CD8-positive, alpha-beta memory T cell (primary cell): ENCODE measurements around the gene OR2A25. TPM values are rescaled to one million over a fixed set of nuclear protein-coding genes. Genes with fewer than 3 reads are reported as not detected.

Experiments used
- CTCF ChIA-PET: fragments of 350-600 bp; sonication (Branson Sonifier 250); formaldehyde crosslinking; loops from one replicate; lab custom pipeline; 2021; ENCODE audit warnings: antibody characterized with exemption; lab: Charles Lee
- POLR2A ChIA-PET: fragments of 350-600 bp; sonication (Branson Sonifier 250); formaldehyde crosslinking; loops from one replicate; lab custom pipeline; 2021; ENCODE audit warnings: antibody characterized with exemption; lab: Charles Lee
- DNase-seq, 5 donors: peaks; one replicate each; pipeline versions ENCODE4 v3.0.0 to v3.0.0-alpha.2; 2020 to 2022; ENCODE audit warnings: mixed read lengths in 1 of 5
- H3K27ac ChIP-seq: one replicate; pipeline ENCODE4 v1.7.0; 2013; ENCODE audit warnings: low read depth, mild to moderate bottlenecking, low read length, moderate library complexity
- H3K27me3 ChIP-seq: 2 replicates; pipeline ENCODE4 v1.7.0; 2013; ENCODE audit warnings: low read length, mild to moderate bottlenecking; ENCODE audit not compliant: insufficient read depth, poor library complexity, severe bottlenecking
- H3K36me3 ChIP-seq: 2 replicates; pipeline ENCODE4 v1.7.0; 2013; ENCODE audit warnings: mild to moderate bottlenecking, low read length, moderate library complexity; ENCODE audit not compliant: insufficient read depth
- H3K4me1 ChIP-seq: 2 replicates; pipeline ENCODE4 v1.7.0; 2013; ENCODE audit warnings: mild to moderate bottlenecking, low read length, moderate library complexity; ENCODE audit not compliant: insufficient read depth
- H3K4me3 ChIP-seq: 2 replicates; pipeline ENCODE4 v1.7.0; 2013; ENCODE audit warnings: mild to moderate bottlenecking, low read length
- H3K9me3 ChIP-seq: 2 replicates; pipeline ENCODE4 v1.7.0; 2013; ENCODE audit warnings: mild to moderate bottlenecking, low read length
- H3K27ac Mint-ChIP-seq, 8 donors: one replicate each; pipeline ENCODE4 v1.8.0; 2020 to 2021; ENCODE audit warnings: mixed read lengths in 8 of 8, mild to moderate bottlenecking in 6 of 8, inconsistent platforms in 3 of 8, moderate library complexity in 3 of 8
- H3K27me3 Mint-ChIP-seq, 2 donors: one replicate each; pipeline ENCODE4 v1.8.0; 2020 to 2021; ENCODE audit warnings: mixed read lengths in 2 of 2, mild to moderate bottlenecking in 1 of 2, moderate library complexity in 1 of 2
- H3K36me3 Mint-ChIP-seq, 3 donors: one replicate each; pipeline ENCODE4 v1.8.0; 2020 to 2021; ENCODE audit warnings: mixed read lengths in 3 of 3, inconsistent platforms in 1 of 3, mild to moderate bottlenecking in 1 of 3
- H3K4me1 Mint-ChIP-seq, 3 donors: one replicate each; pipeline ENCODE4 v1.8.0; 2020 to 2021; ENCODE audit warnings: mixed read lengths in 3 of 3, inconsistent platforms in 1 of 3, mild to moderate bottlenecking in 1 of 3
- H3K4me3 Mint-ChIP-seq, 7 donors: one replicate each; pipeline ENCODE4 v1.8.0; 2020 to 2021; ENCODE audit warnings: mixed read lengths in 7 of 7, mild to moderate bottlenecking in 6 of 7, moderate library complexity in 4 of 7, inconsistent platforms in 2 of 7
- H3K9me3 Mint-ChIP-seq, 5 donors: one replicate each; pipeline ENCODE4 v1.8.0; 2020 to 2022; ENCODE audit warnings: mixed read lengths in 5 of 5, mild to moderate bottlenecking in 3 of 5, moderate library complexity in 2 of 5, inconsistent platforms in 1 of 5
- polyA plus RNA-seq: library from polyadenylated mRNA; unstranded; fragments of 300-500 nt; fragmentation: Illumina TruSeq; gene quantifications from one replicate; pipeline ENCODE4 v1.2.3, GENCODE V29; 2021
- total RNA-seq, 2 experiments: library from RNA; stranded (reverse); gene quantifications; one replicate each; pipeline ENCODE4 v1.2.3, GENCODE V29; 2021

OR2A25 gene
- total RNA-seq: not detected
- polyA plus RNA-seq: not detected

- POLR2A ChIA-PET: no interaction called here
- no peak within 1 kb of the TSS for H3K4me3 ChIP-seq
- no peaks in the 10 kb centered on the region for H3K4me1 Mint-ChIP-seq
- H3K9me3 Mint-ChIP-seq: no peaks in the 10 kb centered on the region
- no peaks in the 10 kb centered on the region for H3K36me3 ChIP-seq
- CTCF ChIA-PET: no interaction called here
- no peak within 1 kb of the TSS for H3K4me3 Mint-ChIP-seq
- no peak within 1 kb of the TSS for H3K27ac Mint-ChIP-seq
- no peak within 1 kb of the TSS for H3K27ac ChIP-seq
- no peaks in the 10 kb centered on the region for H3K4me1 ChIP-seq
- H3K9me3 ChIP-seq: no peaks in the 10 kb centered on the region
- no peak for DNase-seq
- no peaks in the 10 kb centered on the region for H3K36me3 Mint-ChIP-seq
- peaks cover 2 to 28% of the 10 kb centered on the region in 2 donors for H3K27me3 Mint-ChIP-seq
- H3K27me3 ChIP-seq: no peaks in the 10 kb centered on the region
These were observed at the start of gene OR2A25 for GRCh38 chr7:144069511-144069910. TSS of gene OR2A25 (plus strand) at chr7:144069811. CDS start at chr7:144074220, 4,409 bp downstream.

- no peaks in the 10 kb centered on the region for H3K9me3 ChIP-seq
- Mint-ChIP-seq H3K9me3 (no peaks in the 10 kb centered on the region), H3K27me3 (peaks cover 3 to 4% of the 10 kb centered on the region in 2 donors), H3K27ac (no peak overlapping the region), H3K4me1 (no peaks in the 10 kb centered on the region), H3K36me3 (no peaks in the 10 kb centered on the region), H3K4me3 (no peak overlapping the region)
- ChIA-PET CTCF (no interaction called here), POLR2A (no interaction called here)
- no peaks in the 10 kb centered on the region for H3K4me1 ChIP-seq
- no peak overlapping the region for H3K27ac ChIP-seq
- no peak overlapping the region for H3K4me3 ChIP-seq
- H3K27me3 ChIP-seq: no peaks in the 10 kb centered on the region
- H3K36me3 ChIP-seq: no peaks in the 10 kb centered on the region
- no peak for DNase-seq
These were observed 49.3 kb upstream of the OR2A25 start for GRCh38 chr7:144020340-144020739.

GRCh38 chr7:144022169-144022568 is 47.4 kb upstream of the OR2A25 start:
- Histone ChIP-seq H3K27ac (no peak overlapping the region), H3K4me3 (no peak overlapping the region), H3K27me3 (no peaks in the 10 kb centered on the region), H3K4me1 (no peaks in the 10 kb centered on the region), H3K36me3 (no peaks in the 10 kb centered on the region), H3K9me3 (no peaks in the 10 kb centered on the region)
- CTCF ChIA-PET: no interaction called here
- Mint-ChIP-seq H3K27ac (peak overlapping the region in 1 of 8 donors; percentile 17), H3K9me3 (no peaks in the 10 kb centered on the region), H3K27me3 (peaks cover 3% of the 10 kb centered on the region in 2 donors), H3K4me3 (no peak overlapping the region), H3K36me3 (no peaks in the 10 kb centered on the region), H3K4me1 (no peaks in the 10 kb centered on the region)
- no peak for DNase-seq
- POLR2A ChIA-PET: no interaction called here

GRCh38 chr7:144023171-144023827 is 46.3 kb upstream of the OR2A25 start:
- Mint-ChIP-seq H3K4me3 (no peak overlapping the region), H3K27ac (no peak overlapping the region), H3K4me1 (no peaks in the 10 kb centered on the region), H3K27me3 (peaks cover 2 to 7% of the 10 kb centered on the region in 2 donors), H3K36me3 (no peaks in the 10 kb centered on the region), H3K9me3 (no peaks in the 10 kb centered on the region)
- no peaks in the 10 kb centered on the region for H3K9me3 ChIP-seq
- no peaks in the 10 kb centered on the region for H3K4me1 ChIP-seq
- no peak for DNase-seq
- H3K27me3 ChIP-seq: no peaks in the 10 kb centered on the region
- H3K36me3 ChIP-seq: no peaks in the 10 kb centered on the region
- H3K4me3 ChIP-seq: no peak overlapping the region
- ChIA-PET POLR2A (no interaction called here), CTCF (no interaction called here)
- H3K27ac ChIP-seq: no peak overlapping the region

GRCh38 chr7:144024213-144024612 is 45.4 kb upstream of the OR2A25 start:
- H3K4me1 Mint-ChIP-seq: no peaks in the 10 kb centered on the region
- no peak overlapping the region for H3K4me3 Mint-ChIP-seq

GRCh38 chr7:144026203-144026883 is 43.3 kb upstream of the OR2A25 start:
- no peak for DNase-seq
- POLR2A ChIA-PET: no interaction called here
- Histone ChIP-seq H3K27me3 (no peaks in the 10 kb centered on the region), H3K9me3 (no peaks in the 10 kb centered on the region), H3K4me1 (no peaks in the 10 kb centered on the region), H3K27ac (no peak overlapping the region), H3K4me3 (no peak overlapping the region), H3K36me3 (no peaks in the 10 kb centered on the region)
- H3K27ac Mint-ChIP-seq: peak overlapping the region in 1 of 8 donors; percentile 7
- H3K27me3 Mint-ChIP-seq: peaks cover 5 to 7% of the 10 kb centered on the region in 2 donors
- H3K4me3 Mint-ChIP-seq: no peak overlapping the region
- no peaks in the 10 kb centered on the region for H3K4me1 Mint-ChIP-seq
- no peaks in the 10 kb centered on the region for H3K36me3 Mint-ChIP-seq
- H3K9me3 Mint-ChIP-seq: no peaks in the 10 kb centered on the region
- CTCF ChIA-PET: no interaction called here

More at GRCh38 chr7:144024213-144024612, 45.4 kb upstream of the OR2A25 start:
- no peaks in the 10 kb centered on the region for H3K27me3 ChIP-seq
- no peaks in the 10 kb centered on the region for H3K36me3 ChIP-seq
- ChIA-PET POLR2A (no interaction called here), CTCF (no interaction called here)
- H3K9me3 ChIP-seq: no peaks in the 10 kb centered on the region
- H3K4me1 ChIP-seq: no peaks in the 10 kb centered on the region
- no peak overlapping the region for H3K4me3 ChIP-seq
- H3K27ac ChIP-seq: no peak overlapping the region
- Mint-ChIP-seq H3K36me3 (no peaks in the 10 kb centered on the region), H3K9me3 (no peaks in the 10 kb centered on the region), H3K27me3 (peaks cover 3% of the 10 kb centered on the region in 2 donors), H3K27ac (no peak overlapping the region)
- no peak for DNase-seq

- Histone ChIP-seq H3K4me1 (no peaks in the 10 kb centered on the region), H3K36me3 (no peaks in the 10 kb centered on the region), H3K27me3 (no peaks in the 10 kb centered on the region), H3K27ac (no peak overlapping the region), H3K4me3 (no peak overlapping the region), H3K9me3 (no peaks in the 10 kb centered on the region)
- POLR2A ChIA-PET: no interaction called here
- CTCF ChIA-PET: no interaction called here
- DNase-seq: no peak
- Mint-ChIP-seq H3K4me3 (no peak overlapping the region), H3K4me1 (no peaks in the 10 kb centered on the region), H3K9me3 (no peaks in the 10 kb centered on the region), H3K27ac (no peak overlapping the region), H3K36me3 (no peaks in the 10 kb centered on the region), H3K27me3 (peaks cover 5 to 14% of the 10 kb centered on the region in 2 donors)
These were observed 42.5 kb upstream of the OR2A25 start for GRCh38 chr7:144027070-144027469.

- H3K4me1 ChIP-seq: no peaks in the 10 kb centered on the region
- H3K36me3 ChIP-seq: no peaks in the 10 kb centered on the region
- H3K4me3 ChIP-seq: no peak overlapping the region
- H3K27ac ChIP-seq: no peak overlapping the region
- Mint-ChIP-seq H3K4me3 (no peak overlapping the region), H3K9me3 (no peaks in the 10 kb centered on the region), H3K27me3 (peaks cover 7 to 20% of the 10 kb centered on the region in 2 donors), H3K36me3 (no peaks in the 10 kb centered on the region), H3K27ac (no peak overlapping the region), H3K4me1 (no peaks in the 10 kb centered on the region)
- no peak for DNase-seq
- no peaks in the 10 kb centered on the region for H3K9me3 ChIP-seq
- ChIA-PET POLR2A (no interaction called here), CTCF (no interaction called here)
- no peaks in the 10 kb centered on the region for H3K27me3 ChIP-seq
These were observed 41.6 kb upstream of the OR2A25 start for GRCh38 chr7:144027974-144028373.
